Anterior cingulate cortex (tissue), 58 donors: ENCODE measurements around the gene PDHA2.
A peak's percentile ranks its signal among the peaks of the same experiment; 100 is the strongest.
"Not testable (repeated sequence)": the region's sequence is repeated elsewhere in the genome, so short reads cannot be mapped to it uniquely, and the experiment has no call there.

Experiments
- DNase-seq, 58 donors: peaks; one replicate each; lab custom pipeline; 2025; lab: John Stamatoyannopoulos, UW

The PDHA2 gene

GRCh38 chr4:95839891-95840290, at the start of gene PDHA2:
PDHA2 (plus strand) TSS chr4:95840093; CDS start chr4:95840151, 58 bp downstream.
- DNase-seq = no peak

GRCh38 chr4:95798003-95798402, 41.9 kb upstream of the PDHA2 start:
- peak in 13 of 58 donors; percentile 0 to 42 (median 9) for DNase-seq

- no peak for DNase-seq
Observed at GRCh38 chr4:95798727-95799126, 41.2 kb upstream of the PDHA2 start.

GRCh38 chr4:95821867-95822266, 18.0 kb upstream of the PDHA2 start:
- DNase-seq = peak in 1 of 58 donors; percentile 31

GRCh38 chr4:95825546-95825945, 14.3 kb upstream of the PDHA2 start:
- no peak for DNase-seq

- no peak for DNase-seq
Observed at GRCh38 chr4:95830651-95831050, 9.2 kb upstream of the PDHA2 start.

GRCh38 chr4:95831166-95831565, 8.7 kb upstream of the PDHA2 start:
- no peak for DNase-seq

- DNase-seq = peak in 1 of 58 donors; percentile 5
Observed at GRCh38 chr4:95833711-95834194, 6.1 kb upstream of the PDHA2 start.

GRCh38 chr4:95835672-95836071, 4.2 kb upstream of the PDHA2 start:
- no peak for DNase-seq

- no peak for DNase-seq
Observed at GRCh38 chr4:95838192-95838591, 1.7 kb upstream of the PDHA2 start.

- no peak for DNase-seq
Observed at GRCh38 chr4:95847908-95848460, 8.1 kb downstream of the PDHA2 start.

GRCh38 chr4:95850161-95850560, 10.3 kb downstream of the PDHA2 start:
- peak in 1 of 58 donors; percentile 34 for DNase-seq

GRCh38 chr4:95857761-95858160, 17.9 kb downstream of the PDHA2 start:
- DNase-seq = no peak

- DNase-seq = no peak
Observed at GRCh38 chr4:95867919-95868318, 28.0 kb downstream of the PDHA2 start.

GRCh38 chr4:95869414-95869813, 29.5 kb downstream of the PDHA2 start:
- not testable (repeated sequence) for DNase-seq

- no peak for DNase-seq
Observed at GRCh38 chr4:95869961-95870500, 30.1 kb downstream of the PDHA2 start.

- no peak for DNase-seq
Observed at GRCh38 chr4:95877636-95878035, 37.7 kb downstream of the PDHA2 start.

GRCh38 chr4:95887551-95887950, 47.7 kb downstream of the PDHA2 start:
- DNase-seq = no peak

GRCh38 chr4:95889662-95890061, 49.8 kb downstream of the PDHA2 start:
- no peak for DNase-seq
